ENCODE measurements around the gene NTRK1.

The NTRK1 gene

GRCh38 chr1:156881101-156881500, 20.4 kb downstream of the NTRK1 start:
- DNase-seq (ENCODE audit: low read depth in 2 of 2): no peak

- DNase-seq (ENCODE audit: low read depth in 2 of 2): no peak
Measured at GRCh38 chr1:156881663-156882062, 21.0 kb downstream of the NTRK1 start.

GRCh38 chr1:156882543-156882942, 21.9 kb downstream of the NTRK1 start:
- no peak for DNase-seq (ENCODE audit: low read depth in 2 of 2)

- no peak for DNase-seq (ENCODE audit: low read depth in 2 of 2)
Measured at GRCh38 chr1:156883919-156884318, 23.3 kb downstream of the NTRK1 start.

GRCh38 chr1:156884560-156885184, 24.0 kb downstream of the NTRK1 start:
- DNase-seq (ENCODE audit: low read depth in 2 of 2): no peak

- DNase-seq (ENCODE audit: low read depth in 2 of 2): no peak
Measured at GRCh38 chr1:156885314-156885713, 24.6 kb downstream of the NTRK1 start.

GRCh38 chr1:156885880-156886355, 25.3 kb downstream of the NTRK1 start:
- DNase-seq (ENCODE audit: low read depth in 2 of 2): no peak

- DNase-seq (ENCODE audit: low read depth in 2 of 2): no peak
Measured at GRCh38 chr1:156886583-156887281, 26.1 kb downstream of the NTRK1 start.

GRCh38 chr1:156887317-156887716, 26.7 kb downstream of the NTRK1 start:
- DNase-seq (ENCODE audit: low read depth in 2 of 2): no peak

GRCh38 chr1:156887734-156888133, 27.1 kb downstream of the NTRK1 start:
- DNase-seq (ENCODE audit: low read depth in 2 of 2): no peak

GRCh38 chr1:156889802-156890580, 29.3 kb downstream of the NTRK1 start:
- DNase-seq (ENCODE audit: low read depth in 2 of 2): peak; percentile 12 to 34

GRCh38 chr1:156892190-156893047, 31.8 kb downstream of the NTRK1 start:
- peak; percentile 64 to 78 for DNase-seq (ENCODE audit: low read depth in 2 of 2)

GRCh38 chr1:156893048-156893953, 32.6 kb downstream of the NTRK1 start, which contains the start of gene PEAR1:
Gene PEAR1, plus strand, starts transcription at chr1:156893718. Its CDS starts 10,209 bp downstream, at chr1:156903927.
- DNase-seq (ENCODE audit: low read depth in 2 of 2): no peak

- DNase-seq (ENCODE audit: low read depth in 2 of 2): no peak
Measured at GRCh38 chr1:156894001-156894400, 33.3 kb downstream of the NTRK1 start.

GRCh38 chr1:156894711-156895454, 34.2 kb downstream of the NTRK1 start:
- DNase-seq (ENCODE audit: low read depth in 2 of 2): no peak

GRCh38 chr1:156895455-156895812, 34.8 kb downstream of the NTRK1 start:
- DNase-seq (ENCODE audit: low read depth in 2 of 2): no peak

GRCh38 chr1:156895927-156896326, 35.3 kb downstream of the NTRK1 start:
- no peak for DNase-seq (ENCODE audit: low read depth in 2 of 2)

GRCh38 chr1:156896490-156897033, 35.9 kb downstream of the NTRK1 start:
- no peak for DNase-seq (ENCODE audit: low read depth in 2 of 2)

- no peak for DNase-seq (ENCODE audit: low read depth in 2 of 2)
Measured at GRCh38 chr1:156897078-156897825, 36.6 kb downstream of the NTRK1 start.

All from stimulated activated CD8-positive, alpha-beta memory T cell treated with anti-CD3 and anti-CD28 coated beads, Interleukin-7, amount 100 ng/mL, for 1 hour (primary cell).